GM18870 (cell line): ENCODE results near the gene KCNK15.

Experiments used
- ATAC-seq: cut with Tn5 transposase; IDR thresholded peaks from one replicate; pipeline ENCODE4 v1.9.1; 2021; ENCODE audit warnings: moderate library complexity; ENCODE audit not compliant: unreplicated experiment

Gene KCNK15

DNA sequence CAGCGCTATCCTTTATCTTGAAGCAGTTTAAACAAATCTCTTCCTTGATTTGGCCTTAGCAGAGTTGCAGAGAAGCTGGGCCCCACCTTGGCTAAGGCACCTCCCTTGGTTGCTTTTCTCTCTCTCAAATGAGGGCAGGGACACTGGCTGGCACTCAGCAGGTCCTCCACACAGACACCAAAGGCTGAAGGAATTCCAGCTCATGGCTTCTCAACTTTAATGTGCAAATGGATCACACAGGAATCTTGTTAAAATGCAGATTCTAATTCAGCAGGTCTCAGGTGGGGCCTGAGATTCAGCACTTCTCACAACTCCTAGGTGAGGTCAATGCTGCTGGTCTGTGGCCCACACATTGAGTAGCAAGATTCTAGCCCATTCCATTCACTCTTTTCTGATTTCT is 39.0 kb downstream of the KCNK15 start:
- no peak for ATAC-seq

DNA sequence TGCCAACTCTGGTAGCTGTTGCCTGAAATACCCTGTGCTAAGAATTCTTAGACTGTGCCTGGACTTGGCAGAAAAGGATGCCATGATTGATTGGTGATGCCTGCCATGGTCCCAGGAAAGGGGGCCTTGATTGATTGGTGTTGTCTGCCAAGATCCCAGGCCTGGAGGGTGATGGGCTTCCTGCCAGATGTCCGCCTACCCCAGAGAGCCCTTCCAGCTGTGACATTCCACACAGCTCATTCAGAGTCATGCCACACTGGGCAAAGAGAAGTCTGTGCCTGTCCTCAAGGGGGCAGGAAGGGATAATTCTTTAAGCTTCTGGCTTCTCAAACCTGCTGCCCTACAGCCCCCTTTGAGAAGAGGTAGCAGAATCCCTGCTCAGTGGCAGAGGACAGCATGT is 40.1 kb downstream of the KCNK15 start:
- no peak for ATAC-seq

- no peak for ATAC-seq
These were observed 41.6 kb downstream of the KCNK15 start for GRCh38 chr20:44787299-44787698.

DNA sequence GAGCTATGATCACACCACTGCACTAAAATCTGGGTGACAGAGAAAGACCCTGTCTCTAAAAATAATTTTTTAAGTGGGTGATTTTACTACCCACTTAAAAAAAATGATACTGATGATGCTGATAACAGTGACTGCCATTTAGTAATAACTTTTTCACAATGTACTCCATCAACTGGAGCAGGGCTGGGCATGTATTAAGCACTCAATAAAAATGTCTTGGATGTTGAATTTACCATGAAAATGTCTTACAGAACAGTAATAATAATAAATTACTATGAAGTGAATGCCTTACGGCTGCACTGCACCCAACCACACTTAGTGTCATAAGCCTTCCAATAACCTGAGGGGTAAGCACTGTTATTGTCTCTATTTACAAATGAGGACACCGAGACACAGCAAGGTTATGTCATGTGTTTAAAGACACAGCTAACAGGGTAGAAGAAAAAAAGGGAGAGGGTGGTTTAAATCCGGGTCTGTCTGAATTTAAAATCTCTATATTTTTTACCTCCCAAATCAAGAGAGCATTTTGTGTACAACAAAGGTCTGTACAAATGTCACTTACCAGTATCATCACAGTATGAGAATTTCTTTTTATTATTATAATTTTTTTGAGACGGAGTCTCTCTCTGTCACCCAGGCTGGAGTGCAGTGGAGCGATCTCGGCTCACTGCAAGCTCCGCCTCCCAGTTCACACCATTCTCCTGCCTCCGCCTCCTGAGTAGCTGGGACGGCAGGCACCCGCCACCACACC is 43.2 kb downstream of the KCNK15 start:
- ATAC-seq = no peak

GRCh38 chr20:44790638-44791393 is 45.2 kb downstream of the KCNK15 start:
- no peak for ATAC-seq

DNA sequence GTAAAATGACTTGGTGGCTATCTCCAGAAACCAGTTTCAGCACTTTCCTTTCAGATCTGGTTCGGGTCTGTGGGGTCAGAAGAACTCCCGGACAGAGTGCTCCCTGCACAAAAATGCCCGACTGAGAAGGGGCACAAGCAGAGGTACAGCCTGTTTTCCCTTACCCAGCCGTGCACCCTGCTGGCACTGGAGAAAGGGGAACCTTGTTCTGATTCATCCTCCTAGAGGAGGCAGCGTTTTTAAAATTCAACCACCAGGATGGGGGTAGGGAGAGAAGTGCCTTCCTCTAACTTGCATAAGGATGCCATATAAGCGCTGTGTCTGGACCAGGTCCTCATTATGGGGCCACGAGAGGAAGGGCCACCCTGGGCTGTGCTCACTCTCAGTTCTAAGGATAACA is 47.1 kb downstream of the KCNK15 start:
- no peak for ATAC-seq

GRCh38 chr20:44795836-44796235 is 50.2 kb downstream of the KCNK15 start:
- no peak for ATAC-seq

GRCh38 chr20:44796311-44796710 is 50.6 kb downstream of the KCNK15 start:
- no peak for ATAC-seq

DNA sequence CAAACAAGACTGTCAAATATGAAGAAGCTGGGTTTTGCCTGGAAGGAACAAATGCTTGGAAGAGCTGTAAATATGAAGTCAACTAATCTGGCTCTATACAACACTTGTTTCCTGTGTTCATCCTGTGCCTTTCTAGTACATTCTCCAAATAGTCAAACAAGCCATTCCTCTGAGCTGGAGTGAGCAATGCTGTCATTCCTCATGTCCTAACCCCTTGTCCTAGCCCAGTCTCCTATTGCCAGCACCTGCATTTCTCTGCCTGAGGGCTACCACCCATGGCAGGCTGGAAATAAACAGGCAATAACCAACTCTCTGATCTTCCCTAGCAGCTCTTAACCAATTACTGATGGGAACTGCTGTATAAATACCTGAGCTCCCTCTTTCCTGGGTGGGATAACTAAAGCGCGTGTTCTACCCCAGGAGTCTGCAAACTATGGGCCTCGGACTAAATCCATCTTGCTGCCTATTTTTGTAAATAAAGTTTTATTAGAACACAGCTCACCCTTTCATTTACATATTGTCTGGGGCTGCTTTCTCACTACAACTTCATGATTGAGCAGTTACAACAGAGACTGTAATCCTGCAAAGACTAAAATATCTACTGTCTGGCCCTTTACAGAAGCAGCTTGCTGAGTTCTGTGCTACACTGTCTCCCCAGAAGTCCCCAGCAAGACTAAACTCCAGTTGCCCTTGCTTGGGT is 51.2 kb downstream of the KCNK15 start:
- no peak for ATAC-seq

DNA sequence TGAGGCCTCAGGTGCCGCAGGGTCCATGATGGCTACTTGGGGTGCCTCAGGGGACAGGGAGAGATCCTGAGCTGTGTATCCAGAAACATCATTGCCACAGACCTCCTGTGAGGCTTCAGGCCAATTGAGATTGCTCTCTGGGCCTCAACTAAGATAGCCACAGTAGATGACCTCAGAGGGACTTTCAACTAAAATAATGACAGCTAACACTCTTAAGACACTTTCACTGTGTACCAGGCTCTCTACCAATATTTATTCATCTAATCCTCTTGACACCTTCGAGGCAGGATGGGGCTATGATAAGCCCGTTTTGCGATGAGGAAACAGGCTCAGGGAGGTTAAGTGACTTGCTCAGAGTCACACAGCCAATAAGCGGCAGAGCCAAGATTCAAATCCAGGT is 54.0 kb downstream of the KCNK15 start:
- no peak for ATAC-seq

GRCh38 chr20:44800391-44801046 is 54.9 kb downstream of the KCNK15 start:
- no peak for ATAC-seq
